ENCODE results near the gene SOWAHB. TPM values are rescaled to one million over a fixed set of nuclear protein-coding genes. Genes with fewer than 3 reads are reported as not detected.

Gene SOWAHB
- total RNA-seq, 1 donor from 2014 or later: not detected

DNA sequence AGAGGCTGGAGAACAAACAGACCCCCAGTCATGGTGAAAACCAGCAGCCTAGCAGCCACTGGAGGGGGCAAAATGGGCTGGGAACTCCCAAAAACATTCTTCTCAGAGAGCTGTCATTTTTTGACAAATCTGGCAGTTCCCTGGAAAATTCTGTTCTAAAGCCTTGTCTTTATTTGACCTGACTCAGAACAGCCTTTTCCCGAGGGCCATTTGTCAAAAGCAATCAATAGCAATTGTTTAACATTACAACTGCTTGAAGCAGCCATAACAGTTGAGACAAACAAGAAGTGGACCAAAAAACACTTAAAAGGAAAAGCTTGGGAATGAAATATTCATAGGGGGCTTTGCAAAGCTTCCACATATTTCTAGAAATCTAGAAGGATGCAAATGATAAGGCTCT is 39.6 kb downstream of the SOWAHB start:
- H3K9me3 ChIP-seq (replicated peaks): no peaks in the 10 kb centered on the region
- H3K4me1 ChIP-seq: peaks cover 9% of the 10 kb centered on the region
- DNase-seq: no peak
- H3K4me3 ChIP-seq: no peak overlapping the region
- H3K27ac ChIP-seq (replicated peaks): peak overlapping the region; percentile 67
- H3K27me3 ChIP-seq (ENCODE audit: low read depth): no peaks in the 10 kb centered on the region
- H3K36me3 ChIP-seq: no peaks in the 10 kb centered on the region
- TF ChIP-seq CTCF (IDR thresholded peaks at IDR 0.05; ENCODE audit: borderline replicate concordance): no peak
- intact Hi-C loops (cut with micrococcal nuclease): no loop called here

- Histone ChIP-seq H3K27me3 (ENCODE audit: low read depth) (no peaks in the 10 kb centered on the region), H3K27ac (replicated peaks) (peak overlapping the region; percentile 67), H3K36me3 (no peaks in the 10 kb centered on the region), H3K4me3 (no peak overlapping the region), H3K4me1 (peaks cover 9% of the 10 kb centered on the region), H3K9me3 (replicated peaks) (no peaks in the 10 kb centered on the region)
- intact Hi-C loops (cut with micrococcal nuclease): no loop called here
- DNase-seq: no peak
- TF ChIP-seq CTCF (IDR thresholded peaks at IDR 0.05; ENCODE audit: borderline replicate concordance): no peak
These were observed 40.9 kb downstream of the SOWAHB start for GRCh38 chr4:76857074-76857409.

GRCh38 chr4:76856243-76857073 is 41.5 kb downstream of the SOWAHB start:
- Histone ChIP-seq H3K27ac (replicated peaks) (peak overlapping the region; percentile 67), H3K27me3 (ENCODE audit: low read depth) (no peaks in the 10 kb centered on the region), H3K4me3 (no peak overlapping the region), H3K9me3 (replicated peaks) (no peaks in the 10 kb centered on the region), H3K36me3 (no peaks in the 10 kb centered on the region), H3K4me1 (peaks cover 9% of the 10 kb centered on the region)
- intact Hi-C loops (cut with micrococcal nuclease): no loop called here
- no peak for TF ChIP-seq CTCF (IDR thresholded peaks at IDR 0.05; ENCODE audit: borderline replicate concordance)
- DNase-seq: no peak

- H3K4me1 ChIP-seq: peaks cover 9% of the 10 kb centered on the region
- H3K36me3 ChIP-seq: no peaks in the 10 kb centered on the region
- no peak for TF ChIP-seq CTCF (IDR thresholded peaks at IDR 0.05; ENCODE audit: borderline replicate concordance)
- H3K27me3 ChIP-seq (ENCODE audit: low read depth): no peaks in the 10 kb centered on the region
- no peak overlapping the region for H3K4me3 ChIP-seq
- intact Hi-C loops (cut with micrococcal nuclease): no loop called here
- no peaks in the 10 kb centered on the region for H3K9me3 ChIP-seq (replicated peaks)
- DNase-seq: no peak
- H3K27ac ChIP-seq (replicated peaks): no peak overlapping the region
These were observed 43.1 kb downstream of the SOWAHB start for GRCh38 chr4:76854858-76855257.

GRCh38 chr4:76851375-76851774 is 46.6 kb downstream of the SOWAHB start:
- H3K4me1 ChIP-seq: peaks cover 7% of the 10 kb centered on the region
- intact Hi-C loops (cut with micrococcal nuclease): no loop called here
- H3K4me3 ChIP-seq: no peak overlapping the region
- H3K9me3 ChIP-seq (replicated peaks): peaks cover 10% of the 10 kb centered on the region
- H3K36me3 ChIP-seq: no peaks in the 10 kb centered on the region
- no peaks in the 10 kb centered on the region for H3K27me3 ChIP-seq (ENCODE audit: low read depth)
- no peak for DNase-seq
- TF ChIP-seq CTCF (IDR thresholded peaks at IDR 0.05; ENCODE audit: borderline replicate concordance): no peak
- H3K27ac ChIP-seq (replicated peaks): no peak overlapping the region

All from left ventricle myocardium inferior (tissue), 1 donor.